ENCODE measurements around the gene ADGRL3. TPM values are rescaled to one million over a fixed set of nuclear protein-coding genes. Genes with fewer than 3 reads are reported as not detected.

ADGRL3 gene
- total and polyA plus RNA-seq, 4 donors = 0.07 to 1.7 (median 0.82) TPM

- Histone ChIP-seq H3K4me3 (ENCODE audit: low read depth in 1 of 3, low read length in 3 of 3) (no peak overlapping the region), H3K4me1 (ENCODE audit: control insufficient read depth in 4 of 4, insufficient read depth in 4 of 4, low read length in 3 of 4) (no peaks in the 10 kb centered on the region), H3K9me3 (ENCODE audit: control insufficient read depth in 4 of 4, low read length in 3 of 4) (no peaks in the 10 kb centered on the region), H3K27me3 (ENCODE audit: control insufficient read depth in 4 of 4, insufficient read depth in 4 of 4, low read length in 3 of 4) (no peaks in the 10 kb centered on the region), H3K27ac (ENCODE audit: low read depth in 1 of 2, low read length in 2 of 2) (no peak overlapping the region), H3K36me3 (ENCODE audit: control insufficient read depth in 4 of 4, insufficient read depth in 3 of 4, low read depth in 1 of 4, low read length in 3 of 4) (no peaks in the 10 kb centered on the region), H3K9ac (ENCODE audit: low read depth in 1 of 2, low read length in 2 of 2) (no peak overlapping the region)
- 55% methylated on average over 5 of the region's 5 CpGs for WGBS
- no peak for TF ChIP-seq RXRA (IDR thresholded peaks at IDR 0.05)
- no peak for TF ChIP-seq CTCF (IDR thresholded peaks at IDR 0.05; ENCODE audit: low read depth, low read length, missing input control)
- TF ChIP-seq FOXA1 (IDR thresholded peaks at IDR 0.05) = no peak
- TF ChIP-seq SP1 (IDR thresholded peaks at IDR 0.05) = no peak
- TF ChIP-seq ZBTB33 (IDR thresholded peaks at IDR 0.05) = no peak
- TF ChIP-seq HNF4A (conservative IDR thresholded peaks at IDR 0.05) = no peak
- no peak for TF ChIP-seq FOXA2 (IDR thresholded peaks at IDR 0.05)
- TF ChIP-seq NR2F2 (IDR thresholded peaks at IDR 0.05) = no peak
- no peak for TF ChIP-seq TAF1 (conservative IDR thresholded peaks at IDR 0.05)
- DNase-seq (ENCODE audit: low spot score) = no peak
These were observed 77.9 kb downstream of the ADGRL3 start for GRCh38 chr4:61277785-61278760.

GRCh38 chr4:61292322-61292721, 92.2 kb downstream of the ADGRL3 start:
- Histone ChIP-seq H3K36me3 (ENCODE audit: control insufficient read depth in 4 of 4, insufficient read depth in 3 of 4, low read depth in 1 of 4, low read length in 3 of 4) (no peaks in the 10 kb centered on the region), H3K27me3 (ENCODE audit: control insufficient read depth in 4 of 4, insufficient read depth in 4 of 4, low read length in 3 of 4) (no peaks in the 10 kb centered on the region), H3K9ac (ENCODE audit: low read depth in 1 of 2, low read length in 2 of 2) (no peak overlapping the region), H3K27ac (ENCODE audit: low read depth in 1 of 2, low read length in 2 of 2) (no peak overlapping the region), H3K4me1 (ENCODE audit: control insufficient read depth in 4 of 4, insufficient read depth in 4 of 4, low read length in 3 of 4) (peaks cover 0 to 1% (median 0%) of the 10 kb centered on the region in 4 donors), H3K4me3 (ENCODE audit: low read depth in 1 of 3, low read length in 3 of 3) (no peak overlapping the region), H3K9me3 (ENCODE audit: control insufficient read depth in 4 of 4, low read length in 3 of 4) (no peaks in the 10 kb centered on the region)
- TF ChIP-seq YY1 (IDR thresholded peaks at IDR 0.05) = no peak
- TF ChIP-seq SP1 (IDR thresholded peaks at IDR 0.05) = no peak
- TF ChIP-seq RAD21 (IDR thresholded peaks at IDR 0.05) = no peak
- WGBS = 73% methylated on average over 3 of the region's 3 CpGs
- DNase-seq (ENCODE audit: low spot score) = no peak

GRCh38 chr4:61293707-61294400, 93.7 kb downstream of the ADGRL3 start:
- WGBS = 51% methylated on average over 7 of the region's 7 CpGs
- no peaks in the 10 kb centered on the region for H3K27me3 ChIP-seq (ENCODE audit: control insufficient read depth in 4 of 4, insufficient read depth in 4 of 4, low read length in 3 of 4)
- TF ChIP-seq JUND (IDR thresholded peaks at IDR 0.05) = no peak
- peak in 1 of 2 donors; percentile 12 for TF ChIP-seq RXRA (IDR thresholded peaks at IDR 0.05)
- peaks cover 0 to 1% (median 0%) of the 10 kb centered on the region in 4 donors for H3K4me1 ChIP-seq (ENCODE audit: control insufficient read depth in 4 of 4, insufficient read depth in 4 of 4, low read length in 3 of 4)
- H3K9me3 ChIP-seq (ENCODE audit: control insufficient read depth in 4 of 4, low read length in 3 of 4) = no peaks in the 10 kb centered on the region
- no peak overlapping the region for H3K9ac ChIP-seq (ENCODE audit: low read depth in 1 of 2, low read length in 2 of 2)
- H3K4me3 ChIP-seq (ENCODE audit: low read depth in 1 of 3, low read length in 3 of 3) = no peak overlapping the region
- DNase-seq (ENCODE audit: low spot score) = no peak
- H3K27ac ChIP-seq (ENCODE audit: low read depth in 1 of 2, low read length in 2 of 2) = no peak overlapping the region
- no peaks in the 10 kb centered on the region for H3K36me3 ChIP-seq (ENCODE audit: control insufficient read depth in 4 of 4, insufficient read depth in 3 of 4, low read depth in 1 of 4, low read length in 3 of 4)

Measured in liver (tissue), 9 donors.